HG03442 (cell line): ENCODE results near the gene PCDH1.
"Not testable (repeated sequence)": the region's sequence is repeated elsewhere in the genome, so short reads cannot be mapped to it uniquely, and the experiment has no call there.

Experiments
- ATAC-seq: cut with Tn5 transposase; IDR thresholded peaks from one replicate; pipeline ENCODE4 v1.9.1; 2021; ENCODE audit warnings: mild to moderate bottlenecking, moderate library complexity; ENCODE audit not compliant: unreplicated experiment

Gene PCDH1

DNA sequence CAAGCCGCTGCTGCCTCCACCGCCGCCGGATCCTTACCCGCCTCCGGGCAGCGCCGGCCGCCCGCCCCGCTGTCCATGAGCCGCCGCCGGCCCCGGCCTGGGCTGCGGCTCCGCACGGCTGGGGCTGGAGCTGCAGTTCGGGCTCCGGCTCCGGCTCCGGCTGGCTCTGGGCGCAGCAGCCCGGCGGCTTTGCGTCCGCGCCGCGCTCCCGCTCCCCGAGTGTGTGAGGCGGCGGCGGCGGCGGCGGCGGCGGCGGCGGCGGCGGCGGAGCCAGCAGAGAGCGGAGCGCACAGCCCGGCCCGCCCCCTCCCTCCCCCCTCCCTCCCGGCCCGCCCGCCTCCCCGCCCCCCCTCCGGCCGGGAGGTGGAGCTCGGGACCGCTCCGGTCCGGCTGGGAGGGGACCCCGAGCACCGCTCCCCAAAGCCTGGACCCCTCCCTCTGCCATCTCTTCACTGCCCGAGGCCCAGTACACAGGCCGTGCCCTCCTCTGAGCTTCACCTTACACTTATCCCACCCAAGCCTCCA is at the start of gene PCDH1:
TSS of gene PCDH1 (minus strand) at position 225 of the 525 bp plus-strand sequence. CDS start at position 77, 148 bp downstream.
- no peak for ATAC-seq

DNA sequence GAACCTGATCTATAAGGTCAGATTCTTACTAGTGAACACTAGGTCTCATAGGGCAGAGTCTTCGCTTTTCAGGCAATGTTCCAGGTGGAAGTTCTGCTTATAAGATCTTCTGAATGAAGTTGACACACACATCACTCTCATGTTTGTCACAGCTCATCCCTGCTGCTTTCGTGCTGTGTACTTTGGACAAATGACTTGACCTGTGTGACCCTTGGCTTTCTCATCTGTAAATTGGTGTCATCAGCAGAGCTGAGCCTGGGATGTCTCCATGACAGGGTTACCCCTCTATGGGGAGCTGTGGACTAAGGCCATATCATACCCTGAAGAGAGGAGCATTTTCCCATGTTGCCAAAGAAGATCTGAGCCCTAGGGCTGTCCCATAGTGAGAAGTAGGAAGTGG is 48.2 kb upstream of the PCDH1 start:
- no peak for ATAC-seq

DNA sequence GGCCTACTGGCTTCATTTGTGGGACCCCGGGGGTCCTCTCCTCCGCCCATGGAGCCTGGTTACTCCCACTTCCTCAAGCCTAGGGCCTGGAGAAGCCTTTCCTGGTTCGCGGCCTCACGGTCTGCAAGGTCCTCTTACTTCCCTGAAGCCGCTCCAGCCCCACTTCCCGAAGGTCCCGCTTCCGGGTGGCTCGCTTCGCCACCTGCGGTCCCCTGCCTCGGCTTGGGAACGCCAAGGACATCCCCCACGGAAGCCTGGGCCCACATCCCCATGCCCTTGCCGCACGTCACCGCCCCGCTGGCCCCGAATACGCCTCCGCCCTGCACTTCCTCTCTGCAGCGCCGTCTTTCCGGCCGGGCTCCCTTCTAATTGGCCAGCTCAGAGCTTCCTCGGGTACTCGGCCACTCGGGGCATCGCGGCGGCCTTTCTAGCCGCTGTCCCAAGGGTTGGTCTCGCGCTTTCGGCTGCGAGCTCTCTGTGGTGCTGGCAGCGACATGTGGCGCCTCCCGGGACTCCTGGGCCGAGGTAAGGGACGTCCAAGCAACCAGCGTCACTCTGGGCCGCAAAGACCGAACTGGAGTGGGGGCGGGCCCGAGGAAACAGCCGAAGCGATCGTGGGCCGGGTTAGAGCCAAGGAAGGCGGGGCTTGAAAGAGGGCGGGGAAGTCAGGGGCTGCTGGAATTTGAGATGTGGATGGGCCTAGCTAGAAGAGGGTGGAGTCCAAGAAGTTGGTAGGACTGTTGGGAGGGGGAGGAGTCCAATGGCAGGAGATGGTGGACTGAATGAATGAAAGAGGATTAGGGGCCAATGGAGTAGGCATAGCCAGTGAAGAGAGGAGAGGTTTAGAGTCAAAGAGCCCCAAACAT is 45.5 kb upstream of the PCDH1 start, which contains the start of gene DELE1:
TSS of gene DELE1 (plus strand) at position 424 of the 866 bp plus-strand sequence. CDS start at position 495, 71 bp downstream.
- peak; percentile 98 for ATAC-seq

DNA sequence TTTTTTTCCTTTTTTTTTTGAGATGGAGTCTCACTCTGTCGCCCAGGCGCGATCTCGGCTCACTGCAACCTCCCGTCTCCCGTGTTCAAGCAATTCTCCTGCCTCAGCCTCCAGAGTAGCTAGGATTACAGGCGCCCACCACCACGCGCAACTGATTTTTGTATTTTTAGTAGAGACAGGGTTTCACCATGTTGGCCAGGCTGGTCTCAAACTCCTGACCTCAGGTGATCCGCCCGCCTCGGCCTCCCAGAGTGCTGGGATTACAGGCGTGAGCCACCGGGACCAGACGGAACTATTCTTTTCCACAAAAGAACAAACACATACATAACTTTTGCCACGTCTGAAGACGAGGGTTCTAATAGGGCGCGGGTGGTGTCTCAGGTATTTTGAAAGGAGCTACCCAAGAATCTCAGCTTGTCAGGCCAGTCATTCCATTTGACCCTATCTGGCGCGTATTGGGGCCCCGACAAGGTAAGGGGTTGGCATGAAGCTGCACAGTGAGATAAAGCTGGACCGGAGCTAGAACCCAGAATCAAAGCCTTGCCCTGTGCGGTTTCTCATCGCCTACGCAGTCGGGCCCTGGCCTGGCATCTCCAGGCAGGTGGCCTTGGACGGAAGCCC is 44.7 kb upstream of the PCDH1 start:
- ATAC-seq, result not testable (repeated sequence)

DNA sequence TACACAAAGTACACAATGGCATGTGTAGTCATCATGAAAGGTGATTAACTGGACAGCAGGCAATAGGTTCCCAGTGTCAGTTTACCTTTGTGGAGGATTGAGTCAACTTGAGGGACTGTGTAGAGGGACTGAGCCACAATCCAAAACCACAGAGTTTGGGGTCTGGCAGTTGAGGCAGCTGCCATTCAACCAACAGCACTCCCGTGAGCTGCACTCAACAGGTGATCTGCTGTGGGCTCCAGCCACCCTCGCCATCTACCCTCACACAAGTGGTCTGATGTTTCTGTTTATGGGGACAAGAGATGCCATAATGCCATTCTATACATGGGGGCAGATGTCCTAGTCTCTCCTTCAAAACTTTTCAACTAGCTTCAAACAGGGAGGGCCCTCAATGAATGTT is 42.6 kb upstream of the PCDH1 start:
- ATAC-seq, result no peak

DNA sequence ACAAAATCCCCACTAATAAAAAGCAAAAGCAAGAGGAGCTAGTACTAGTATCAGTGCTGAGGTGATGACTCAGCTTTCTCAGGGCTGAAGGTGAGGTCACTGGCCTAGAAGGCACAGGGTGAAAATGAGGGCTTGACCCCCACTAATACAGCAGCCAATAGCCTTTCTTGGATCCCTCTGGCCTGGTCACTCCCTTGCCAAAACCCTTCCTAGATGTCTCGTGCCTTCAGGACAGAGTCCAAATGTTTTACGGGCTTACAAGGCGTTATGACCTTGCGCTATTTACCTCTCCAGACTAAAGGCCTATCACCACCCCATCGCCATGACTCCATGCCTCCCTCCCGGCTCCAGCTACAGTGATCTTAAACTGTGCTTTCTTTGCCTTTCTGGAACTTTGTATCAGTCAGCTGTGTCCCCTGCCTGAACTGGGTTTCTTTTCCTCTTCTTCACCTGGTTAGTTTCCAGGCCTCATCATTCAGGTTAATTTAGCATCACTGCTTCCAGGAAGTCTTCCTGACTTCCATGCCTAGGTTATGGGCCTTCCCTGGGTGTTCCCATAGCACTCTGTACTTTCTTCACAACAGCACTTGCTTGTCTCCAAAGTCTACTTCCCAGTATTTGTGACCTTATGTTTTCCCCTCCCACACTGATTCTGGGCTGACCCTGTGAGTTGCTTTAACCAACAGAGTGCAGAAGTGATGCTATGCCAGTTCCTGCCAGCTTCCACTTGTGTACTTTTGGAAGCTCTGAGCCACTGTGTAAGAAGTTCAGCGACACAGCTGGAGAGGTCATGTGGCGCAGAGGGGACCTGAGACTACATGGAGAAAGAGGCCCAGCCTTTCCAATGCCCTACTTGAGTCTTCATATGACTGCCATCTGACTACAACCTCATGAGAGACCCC is 41.3 kb upstream of the PCDH1 start:
- ATAC-seq, result no peak

DNA sequence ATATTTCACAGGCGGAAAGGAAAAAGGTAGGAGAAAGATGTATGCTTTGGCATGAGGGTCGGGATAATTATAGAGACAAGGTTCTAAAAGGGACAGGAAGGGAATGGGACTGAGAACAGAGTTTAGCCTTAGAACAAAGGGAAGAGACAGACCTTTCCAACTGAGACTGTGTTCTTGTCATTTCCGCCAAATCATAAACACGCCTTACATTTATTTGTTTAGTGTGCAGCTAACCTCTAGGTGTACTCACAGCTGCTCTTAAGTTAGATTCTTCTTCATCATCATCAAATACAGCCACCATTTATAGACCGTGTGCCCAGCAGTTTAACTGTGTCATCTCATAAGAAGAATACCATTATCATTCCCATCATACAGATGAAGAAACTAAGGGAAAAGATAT is 39.5 kb upstream of the PCDH1 start:
- no peak for ATAC-seq

DNA sequence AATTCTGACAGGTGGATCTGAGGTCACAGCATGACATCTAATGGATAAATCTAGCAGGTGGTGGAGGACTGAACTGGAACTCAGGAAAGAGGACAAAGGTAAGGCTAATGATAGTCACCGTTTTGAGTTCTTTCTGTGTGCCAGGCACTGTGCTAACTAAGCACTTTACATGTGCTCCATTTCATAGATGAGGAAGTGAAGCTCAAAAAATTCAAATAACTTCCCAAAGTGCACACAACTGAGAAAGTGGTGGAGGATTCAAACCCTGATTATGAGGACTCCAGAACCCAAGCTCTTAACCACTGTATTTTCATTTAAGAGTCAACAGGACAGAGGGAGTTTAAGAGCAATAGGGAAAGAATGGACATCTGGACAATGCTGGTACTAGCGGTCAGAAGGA is 38.3 kb upstream of the PCDH1 start:
- no peak for ATAC-seq

DNA sequence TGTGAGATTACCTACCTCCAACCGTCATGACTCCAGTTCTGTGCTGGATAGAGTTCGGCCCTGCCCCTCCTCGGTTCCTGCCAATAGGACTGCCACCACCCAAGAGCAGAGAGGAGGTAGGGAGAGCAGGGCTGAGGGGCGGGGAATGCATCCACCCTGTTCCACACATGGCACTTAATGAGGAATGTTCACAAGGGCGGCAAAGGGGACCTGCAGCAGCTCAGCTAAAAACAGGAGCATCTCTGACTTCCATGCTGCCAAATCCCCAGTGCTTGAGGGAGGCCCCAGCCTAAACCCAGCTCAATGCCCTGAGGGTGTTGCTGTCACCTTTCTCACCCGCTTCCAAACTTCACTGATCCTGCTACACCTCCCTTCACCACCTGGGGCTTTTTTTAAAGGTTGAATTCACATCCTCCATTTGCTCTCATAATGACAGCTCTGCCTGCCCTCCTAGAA is 37.7 kb upstream of the PCDH1 start:
- no peak for ATAC-seq

DNA sequence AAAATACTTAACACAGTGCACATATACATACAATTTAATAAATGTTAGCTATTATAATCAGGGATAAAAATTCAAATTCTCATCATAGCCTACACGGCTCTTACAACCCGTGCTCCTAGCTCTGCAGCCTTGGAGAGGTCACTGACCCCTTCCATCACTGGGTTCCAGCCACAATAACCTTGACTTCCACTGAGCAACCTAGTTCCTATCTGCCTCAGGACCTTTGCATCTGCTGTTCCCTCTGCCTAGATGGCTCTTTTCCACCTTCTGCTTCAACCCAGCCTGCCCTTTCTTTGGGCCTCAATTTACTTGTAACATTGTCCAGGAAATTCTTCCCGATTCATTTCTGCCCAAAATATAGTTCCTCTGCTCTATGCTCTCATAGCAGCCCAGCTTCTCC is 36.6 kb upstream of the PCDH1 start:
- ATAC-seq, result no peak

DNA sequence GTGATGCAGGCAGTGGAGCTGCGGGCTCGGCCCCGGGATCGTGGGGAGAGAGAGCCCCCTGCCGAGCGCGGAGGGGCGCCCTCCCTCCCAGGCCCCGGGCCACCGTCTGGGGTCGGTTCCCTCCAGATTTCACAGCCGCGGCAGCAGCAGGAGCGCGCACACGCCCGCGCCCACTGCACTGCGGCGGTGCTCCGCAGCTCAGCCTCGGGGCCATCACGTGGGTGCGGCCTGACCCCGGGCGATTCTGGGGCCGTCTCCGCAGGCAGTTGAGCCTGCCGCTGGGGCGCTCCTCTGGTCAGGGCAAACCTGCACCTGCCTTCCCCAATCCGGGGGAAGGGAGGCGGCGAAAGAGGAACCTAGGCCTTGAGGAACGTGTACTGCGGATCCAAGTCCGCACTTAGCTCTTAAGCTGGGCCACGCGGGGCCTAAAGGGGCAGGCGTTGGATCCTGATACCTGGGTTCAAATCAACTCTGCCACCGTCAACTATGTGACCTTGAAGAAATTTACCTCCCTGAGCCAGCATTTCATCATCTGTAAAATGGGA is 36.1 kb upstream of the PCDH1 start:
- peak; percentile 80 for ATAC-seq

DNA sequence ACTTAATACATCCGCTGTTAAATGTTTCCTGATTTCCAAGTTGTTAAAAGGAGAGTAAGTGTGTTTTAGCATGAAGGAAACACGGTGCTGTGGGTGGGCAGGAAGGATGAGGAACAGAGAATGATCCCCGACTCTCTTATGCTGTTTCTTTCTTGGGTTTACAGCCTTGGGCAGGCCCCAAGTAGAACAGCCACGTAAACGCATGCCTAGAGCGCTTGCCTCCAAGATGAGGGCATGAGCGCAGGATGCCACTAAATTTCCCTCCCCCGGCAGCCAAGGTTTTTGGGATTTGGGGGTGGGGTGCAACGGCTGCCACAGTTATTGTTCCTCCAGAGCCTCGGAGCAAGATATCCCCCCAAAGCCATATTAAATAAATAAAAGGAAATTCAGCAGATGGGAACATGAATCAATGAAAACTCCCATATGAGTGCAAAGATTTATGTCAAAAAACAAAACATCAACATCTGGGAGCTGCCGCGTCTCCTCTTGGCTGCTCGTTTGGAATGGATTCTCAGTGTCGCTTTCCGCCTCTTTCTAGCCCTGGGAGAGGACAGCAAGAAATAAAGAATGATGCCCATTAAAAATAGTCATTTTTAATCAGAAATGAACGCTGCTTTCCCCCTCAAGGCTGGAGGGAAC is 35.5 kb upstream of the PCDH1 start:
- ATAC-seq, result no peak

DNA sequence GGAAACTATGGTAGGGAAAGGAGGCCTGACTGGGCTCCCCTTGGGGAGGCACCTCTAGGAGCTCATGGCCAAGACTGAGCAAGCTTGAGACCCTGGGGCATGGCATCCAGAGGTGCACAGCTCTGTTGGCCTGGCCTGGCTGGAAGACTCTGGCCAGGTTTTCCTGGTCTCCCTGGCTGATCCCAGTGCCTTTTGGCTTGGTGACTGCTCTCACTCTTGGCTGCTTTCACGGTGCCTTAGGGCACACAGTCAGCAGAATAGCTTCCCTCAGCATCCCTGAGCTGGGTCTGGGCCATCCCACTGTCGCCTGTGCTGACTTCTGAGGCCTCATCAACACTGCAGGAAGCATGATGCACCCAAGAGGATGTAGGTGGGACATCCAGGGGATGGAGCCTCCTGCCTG is 32.1 kb upstream of the PCDH1 start:
- ATAC-seq, result no peak

DNA sequence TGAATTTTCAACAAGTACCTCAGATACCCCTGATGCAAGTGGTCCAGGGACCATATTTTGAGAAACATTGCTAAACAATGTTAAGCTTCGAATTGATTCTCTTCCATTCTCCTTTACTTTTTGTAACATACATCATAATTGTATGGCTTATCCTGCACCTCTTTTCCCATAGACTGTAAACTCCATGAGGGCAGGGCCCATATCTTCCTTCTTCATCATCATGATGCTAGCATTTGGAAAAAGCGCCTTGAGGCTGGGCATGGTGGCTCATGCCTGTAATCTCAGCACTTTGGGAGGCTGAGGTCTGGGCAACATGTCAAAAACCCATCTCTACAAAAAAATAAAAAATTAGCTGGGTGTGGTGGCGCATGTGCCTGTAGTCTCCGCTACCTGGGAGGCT is 31.0 kb upstream of the PCDH1 start:
- ATAC-seq, result no peak

DNA sequence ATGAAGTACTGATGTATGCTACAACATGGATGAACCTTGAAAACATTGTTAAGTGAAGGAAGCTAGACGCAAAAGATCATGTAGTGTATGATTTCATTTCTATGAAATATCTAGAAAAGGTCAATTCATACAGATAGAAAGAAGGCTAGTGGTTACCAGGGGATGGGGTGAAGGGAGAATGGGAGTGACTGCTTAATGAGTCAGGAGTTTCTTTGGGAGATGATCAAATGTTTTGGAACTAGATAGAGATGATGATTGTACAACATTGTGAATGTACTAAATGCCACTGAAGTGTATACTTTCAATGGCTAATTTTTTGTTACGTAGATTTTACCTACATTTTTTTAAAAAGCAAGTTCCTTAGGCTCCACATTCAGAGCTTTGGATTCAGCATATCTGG is 30.6 kb upstream of the PCDH1 start:
- ATAC-seq, result no peak

DNA sequence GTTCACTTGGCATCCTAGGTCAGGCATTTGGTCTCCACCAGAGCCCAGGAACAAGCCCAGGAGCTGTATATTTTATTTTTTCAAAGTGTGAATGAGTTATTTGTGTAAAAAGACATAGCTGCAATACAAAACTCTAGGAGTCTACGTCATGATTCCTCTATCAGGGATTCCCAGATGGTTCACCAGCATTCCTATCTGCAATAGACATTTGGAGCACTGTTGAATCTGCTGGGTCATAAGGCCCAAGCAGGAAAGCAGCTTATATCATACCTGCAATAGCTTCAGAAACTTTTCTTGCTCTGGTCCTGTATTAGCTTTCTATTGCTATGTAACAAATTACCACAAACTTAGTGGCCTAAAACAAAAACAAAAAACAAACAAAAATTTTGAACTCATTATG is 28.8 kb upstream of the PCDH1 start:
- no peak for ATAC-seq

DNA sequence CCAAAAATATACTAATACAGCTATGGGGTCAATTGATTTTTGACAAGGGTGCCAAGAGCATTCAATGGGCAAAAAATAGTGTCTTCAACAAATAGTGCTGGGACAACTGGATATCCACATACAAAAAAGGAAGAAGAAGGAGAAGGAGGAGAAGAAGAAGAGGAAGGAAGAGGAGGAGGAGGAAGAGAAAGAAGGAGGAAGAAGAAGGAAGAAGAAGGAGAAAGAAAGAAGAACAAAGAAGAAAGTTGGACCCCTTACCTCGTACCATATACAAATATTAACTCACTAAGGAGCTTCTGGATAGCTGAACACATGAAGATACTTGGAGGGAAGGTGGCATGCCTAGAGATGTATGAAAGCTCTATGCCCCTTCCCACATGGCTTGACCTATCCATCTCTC is 28.3 kb upstream of the PCDH1 start:
- ATAC-seq, result no peak

DNA sequence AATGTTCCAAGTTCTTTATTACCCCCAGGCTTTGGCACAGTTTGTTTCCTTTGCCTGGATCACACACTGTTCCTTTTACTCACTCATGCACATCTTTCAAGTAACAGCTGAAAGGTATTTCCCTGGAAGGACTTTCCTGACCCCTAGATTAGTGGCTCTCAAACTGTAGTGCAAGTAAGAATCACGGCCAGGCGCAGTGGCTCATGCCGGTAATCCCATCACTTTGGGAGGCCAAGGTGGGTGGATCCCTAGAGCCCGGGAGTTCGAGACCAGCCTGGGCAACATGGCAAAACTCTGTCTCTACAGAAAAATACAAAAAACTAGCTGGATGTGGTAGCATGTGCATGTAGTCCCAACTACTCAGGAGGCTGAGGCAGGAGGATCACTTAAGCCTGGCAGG is 26.3 kb upstream of the PCDH1 start:
- ATAC-seq, result no peak

DNA sequence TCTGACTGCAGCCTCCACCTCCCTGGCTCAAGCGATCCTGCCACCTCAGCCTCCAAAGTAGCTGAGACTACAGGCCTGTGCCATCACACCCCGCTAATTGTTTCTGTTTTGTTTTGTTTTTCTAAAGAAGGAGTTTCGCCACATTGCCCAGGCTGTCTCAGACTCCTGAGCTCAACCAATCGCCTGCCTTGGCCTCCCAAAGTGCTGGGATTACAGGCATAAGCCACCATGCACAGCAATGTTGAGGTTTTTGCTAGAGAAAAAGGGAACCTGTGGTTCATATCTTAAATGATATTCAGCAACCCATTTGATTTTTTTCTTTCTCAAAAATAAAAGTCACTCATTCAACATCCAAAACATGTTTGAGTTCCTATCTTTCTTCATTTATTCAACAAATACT is 25.1 kb upstream of the PCDH1 start:
- ATAC-seq, result no peak
